ENCODE results near the gene RBMS1. TPM values are rescaled to one million over a fixed set of nuclear protein-coding genes. Genes with fewer than 3 reads are reported as not detected.

The RBMS1 gene
- total and polyA plus RNA-seq, 2 of the 13 experiments (the other 11 are each of a cell fraction or from before 2014, with no cell fraction given): 55.5 to 110 TPM

DNA sequence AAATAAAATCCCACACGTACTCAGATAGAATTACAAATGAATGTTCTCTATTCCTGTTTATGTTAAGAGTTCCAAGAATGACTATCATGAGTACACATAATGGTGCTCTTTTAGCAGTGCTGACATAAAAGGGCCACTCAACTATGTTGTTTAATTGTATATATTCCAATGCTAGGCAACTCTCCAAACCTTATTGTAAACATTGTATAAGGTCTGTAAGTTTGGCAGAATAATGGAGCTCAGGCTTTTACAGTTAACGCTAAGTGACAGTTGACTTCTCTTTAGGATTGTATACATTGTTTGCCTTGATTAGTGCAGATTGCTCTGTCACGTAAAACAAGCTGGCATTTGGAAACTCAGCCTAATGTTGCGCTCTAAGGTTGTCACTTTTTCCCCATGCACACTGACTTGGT is 20.8 kb downstream of the RBMS1 start:
- Histone ChIP-seq H3K4me1 (ENCODE audit: insufficient read depth, low read length) (peaks cover 21% of the 10 kb centered on the region), H3K4me3 (replicated peaks in 1 of 3; ENCODE audit: insufficient read depth in 1 of 3, low read depth in 2 of 3, low read length in 3 of 3) (no peak overlapping the region), H3K4me2 (ENCODE audit: low read depth, low read length) (no peak overlapping the region), H3K36me3 (replicated peaks in 1 of 2; ENCODE audit: control insufficient read depth in 1 of 2, insufficient read depth in 2 of 2, low read length in 2 of 2) (no peaks in the 10 kb centered on the region), H3K27me3 (ENCODE audit: control insufficient read depth in 1 of 2, insufficient read depth in 2 of 2, low read length in 2 of 2) (no peaks in the 10 kb centered on the region), H3K9me3 (ENCODE audit: low read length) (no peaks in the 10 kb centered on the region), H3K79me2 (ENCODE audit: insufficient read depth, low read length) (peaks cover 78% of the 10 kb centered on the region), H2AFZ (ENCODE audit: low read length) (no peak overlapping the region), H4K20me1 (ENCODE audit: insufficient read depth, low read length) (peaks cover 33% of the 10 kb centered on the region; the same call in 1 of the 2 replicates), H3K9ac (ENCODE audit: insufficient read depth, low read depth, low read length) (no peak overlapping the region), H3K27ac (ENCODE audit: extremely low read length, insufficient read depth, low read length) (no peak overlapping the region)
- no TSS peak for BruUV-seq (replicated peaks)
- FAIRE-seq (no peak), ATAC-seq (0 out of 3 replicates have a peak, but pooled peaks have one; percentile 31), DNase-seq (ENCODE audit: low spot score) (no peak)
- ChIA-PET CTCF (ENCODE audit: low intra/inter-chr PET ratio, low total read pairs) (no interaction called here), POLR2A (no interaction called here)
- 89% methylated on average over 4 of the region's 4 CpGs for WGBS (ENCODE audit: low lambda C conversion rate)
- intact Hi-C loops (cut with micrococcal nuclease; ENCODE audit: unreplicated experiment): no loop called here
- in situ Hi-C loops (cut with HindIII; ENCODE audit: extremely low pct_ligation_motif_present, low pct_unique_long_range_greater_than_20kb): no loop called here
- TF ChIP-seq ZFP41 (CRISPR knock-in tag; IDR thresholded peaks at IDR 0.05; ENCODE audit: borderline replicate concordance) (no peak), ZNF550 (CRISPR knock-in tag; IDR thresholded peaks at IDR 0.05; ENCODE audit: borderline replicate concordance) (no peak), HOXA3 (CRISPR knock-in tag; IDR thresholded peaks at IDR 0.05) (no peak), ZFY (CRISPR knock-in tag; IDR thresholded peaks at IDR 0.05) (no peak), ZNF768 (CRISPR knock-in tag; IDR thresholded peaks at IDR 0.05) (no peak), ZFP82 (CRISPR knock-in tag; IDR thresholded peaks at IDR 0.05; ENCODE audit: borderline replicate concordance) (no peak), SP5 (CRISPR knock-in tag; IDR thresholded peaks at IDR 0.05; ENCODE audit: borderline replicate concordance, low read depth) (no peak), NR2C2 (CRISPR knock-in tag; IDR thresholded peaks at IDR 0.05; ENCODE audit: borderline replicate concordance) (no peak), EEA1 (CRISPR knock-in tag; IDR thresholded peaks at IDR 0.05; ENCODE audit: borderline replicate concordance) (no peak), SMC3 (IDR thresholded peaks at IDR 0.05; ENCODE audit: low read length) (no peak), ZNF792 (CRISPR knock-in tag; IDR thresholded peaks at IDR 0.05) (no peak), AKAP8 (CRISPR knock-in tag; IDR thresholded peaks at IDR 0.05) (no peak)
- TF ChIP-seq, protein P1, sequence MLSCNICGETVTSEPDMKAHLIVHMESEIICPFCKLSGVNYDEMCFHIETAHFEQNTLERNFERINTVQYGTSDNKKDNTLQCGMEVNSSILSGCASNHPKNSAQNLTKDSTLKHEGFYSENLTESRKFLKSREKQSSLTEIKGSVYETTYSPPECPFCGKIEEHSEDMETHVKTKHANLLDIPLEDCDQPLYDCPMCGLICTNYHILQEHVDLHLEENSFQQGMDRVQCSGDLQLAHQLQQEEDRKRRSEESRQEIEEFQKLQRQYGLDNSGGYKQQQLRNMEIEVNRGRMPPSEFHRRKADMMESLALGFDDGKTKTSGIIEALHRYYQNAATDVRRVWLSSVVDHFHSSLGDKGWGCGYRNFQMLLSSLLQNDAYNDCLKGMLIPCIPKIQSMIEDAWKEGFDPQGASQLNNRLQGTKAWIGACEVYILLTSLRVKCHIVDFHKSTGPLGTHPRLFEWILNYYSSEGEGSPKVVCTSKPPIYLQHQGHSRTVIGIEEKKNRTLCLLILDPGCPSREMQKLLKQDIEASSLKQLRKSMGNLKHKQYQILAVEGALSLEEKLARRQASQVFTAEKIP (CRISPR knock-in tag; IDR thresholded peaks at IDR 0.05; ENCODE audit: borderline replicate concordance): no peak
- TF ChIP-seq, protein P2, sequence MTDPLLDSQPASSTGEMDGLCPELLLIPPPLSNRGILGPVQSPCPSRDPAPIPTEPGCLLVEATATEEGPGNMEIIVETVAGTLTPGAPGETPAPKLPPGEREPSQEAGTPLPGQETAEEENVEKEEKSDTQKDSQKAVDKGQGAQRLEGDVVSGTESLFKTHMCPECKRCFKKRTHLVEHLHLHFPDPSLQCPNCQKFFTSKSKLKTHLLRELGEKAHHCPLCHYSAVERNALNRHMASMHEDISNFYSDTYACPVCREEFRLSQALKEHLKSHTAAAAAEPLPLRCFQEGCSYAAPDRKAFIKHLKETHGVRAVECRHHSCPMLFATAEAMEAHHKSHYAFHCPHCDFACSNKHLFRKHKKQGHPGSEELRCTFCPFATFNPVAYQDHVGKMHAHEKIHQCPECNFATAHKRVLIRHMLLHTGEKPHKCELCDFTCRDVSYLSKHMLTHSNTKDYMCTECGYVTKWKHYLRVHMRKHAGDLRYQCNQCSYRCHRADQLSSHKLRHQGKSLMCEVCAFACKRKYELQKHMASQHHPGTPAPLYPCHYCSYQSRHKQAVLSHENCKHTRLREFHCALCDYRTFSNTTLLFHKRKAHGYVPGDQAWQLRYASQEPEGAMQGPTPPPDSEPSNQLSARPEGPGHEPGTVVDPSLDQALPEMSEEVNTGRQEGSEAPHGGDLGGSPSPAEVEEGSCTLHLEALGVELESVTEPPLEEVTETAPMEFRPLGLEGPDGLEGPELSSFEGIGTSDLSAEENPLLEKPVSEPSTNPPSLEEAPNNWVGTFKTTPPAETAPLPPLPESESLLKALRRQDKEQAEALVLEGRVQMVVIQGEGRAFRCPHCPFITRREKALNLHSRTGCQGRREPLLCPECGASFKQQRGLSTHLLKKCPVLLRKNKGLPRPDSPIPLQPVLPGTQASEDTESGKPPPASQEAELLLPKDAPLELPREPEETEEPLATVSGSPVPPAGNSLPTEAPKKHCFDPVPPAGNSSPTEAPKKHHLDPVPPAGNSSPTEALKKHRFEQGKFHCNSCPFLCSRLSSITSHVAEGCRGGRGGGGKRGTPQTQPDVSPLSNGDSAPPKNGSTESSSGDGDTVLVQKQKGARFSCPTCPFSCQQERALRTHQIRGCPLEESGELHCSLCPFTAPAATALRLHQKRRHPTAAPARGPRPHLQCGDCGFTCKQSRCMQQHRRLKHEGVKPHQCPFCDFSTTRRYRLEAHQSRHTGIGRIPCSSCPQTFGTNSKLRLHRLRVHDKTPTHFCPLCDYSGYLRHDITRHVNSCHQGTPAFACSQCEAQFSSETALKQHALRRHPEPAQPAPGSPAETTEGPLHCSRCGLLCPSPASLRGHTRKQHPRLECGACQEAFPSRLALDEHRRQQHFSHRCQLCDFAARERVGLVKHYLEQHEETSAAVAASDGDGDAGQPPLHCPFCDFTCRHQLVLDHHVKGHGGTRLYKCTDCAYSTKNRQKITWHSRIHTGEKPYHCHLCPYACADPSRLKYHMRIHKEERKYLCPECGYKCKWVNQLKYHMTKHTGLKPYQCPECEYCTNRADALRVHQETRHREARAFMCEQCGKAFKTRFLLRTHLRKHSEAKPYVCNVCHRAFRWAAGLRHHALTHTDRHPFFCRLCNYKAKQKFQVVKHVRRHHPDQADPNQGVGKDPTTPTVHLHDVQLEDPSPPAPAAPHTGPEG (CRISPR knock-in tag; IDR thresholded peaks at IDR 0.05): no peak
- TF ChIP-seq, protein P3, sequence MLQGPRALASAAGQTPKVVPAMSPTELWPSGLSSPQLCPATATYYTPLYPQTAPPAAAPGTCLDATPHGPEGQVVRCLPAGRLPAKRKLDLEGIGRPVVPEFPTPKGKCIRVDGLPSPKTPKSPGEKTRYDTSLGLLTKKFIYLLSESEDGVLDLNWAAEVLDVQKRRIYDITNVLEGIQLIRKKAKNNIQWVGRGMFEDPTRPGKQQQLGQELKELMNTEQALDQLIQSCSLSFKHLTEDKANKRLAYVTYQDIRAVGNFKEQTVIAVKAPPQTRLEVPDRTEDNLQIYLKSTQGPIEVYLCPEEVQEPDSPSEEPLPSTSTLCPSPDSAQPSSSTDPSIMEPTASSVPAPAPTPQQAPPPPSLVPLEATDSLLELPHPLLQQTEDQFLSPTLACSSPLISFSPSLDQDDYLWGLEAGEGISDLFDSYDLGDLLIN (CRISPR knock-in tag; IDR thresholded peaks at IDR 0.05; ENCODE audit: borderline replicate concordance): no peak
- TF ChIP-seq, protein P4, sequence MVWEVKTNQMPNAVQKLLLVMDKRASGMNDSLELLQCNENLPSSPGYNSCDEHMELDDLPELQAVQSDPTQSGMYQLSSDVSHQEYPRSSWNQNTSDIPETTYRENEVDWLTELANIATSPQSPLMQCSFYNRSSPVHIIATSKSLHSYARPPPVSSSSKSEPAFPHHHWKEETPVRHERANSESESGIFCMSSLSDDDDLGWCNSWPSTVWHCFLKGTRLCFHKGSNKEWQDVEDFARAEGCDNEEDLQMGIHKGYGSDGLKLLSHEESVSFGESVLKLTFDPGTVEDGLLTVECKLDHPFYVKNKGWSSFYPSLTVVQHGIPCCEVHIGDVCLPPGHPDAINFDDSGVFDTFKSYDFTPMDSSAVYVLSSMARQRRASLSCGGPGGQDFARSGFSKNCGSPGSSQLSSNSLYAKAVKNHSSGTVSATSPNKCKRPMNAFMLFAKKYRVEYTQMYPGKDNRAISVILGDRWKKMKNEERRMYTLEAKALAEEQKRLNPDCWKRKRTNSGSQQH (CRISPR knock-in tag; IDR thresholded peaks at IDR 0.05; ENCODE audit: low read depth): no peak

Data from HepG2 (cell line).